Measurements from ENCODE around the gene RALGPS1. TPM values are rescaled to one million over a fixed set of nuclear protein-coding genes. Genes with fewer than 3 reads are reported as not detected.

The RALGPS1 gene
- total and polyA plus RNA-seq, 2 of the 13 experiments (the other 11 are each of a cell fraction or from before 2014, with no cell fraction given), result 3.7 to 6.5 TPM

DNA sequence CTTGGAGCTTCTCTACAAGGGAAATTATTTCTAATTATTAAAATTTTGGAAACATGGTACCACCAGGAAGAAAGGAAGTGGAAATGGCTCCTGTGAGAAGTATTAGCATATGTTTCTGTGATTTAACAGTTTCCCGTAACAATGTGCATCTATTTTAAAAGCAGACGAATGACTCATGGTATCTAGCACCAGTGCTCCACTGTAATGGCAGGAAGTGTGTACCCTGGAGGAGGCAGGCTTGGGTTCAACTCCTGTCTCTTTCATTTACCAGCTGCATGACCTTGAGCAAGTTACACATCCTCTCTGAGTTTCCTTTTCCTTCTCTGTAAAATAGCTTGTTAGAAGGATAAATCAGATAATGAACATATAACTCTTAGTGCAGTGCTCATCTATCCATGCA is 248.8 kb downstream of the RALGPS1 start (continued):
- no peak for TF ChIP-seq ZBTB43 (CRISPR knock-in tag; conservative IDR thresholded peaks at IDR 0.05)
- TF ChIP-seq, protein P1, sequence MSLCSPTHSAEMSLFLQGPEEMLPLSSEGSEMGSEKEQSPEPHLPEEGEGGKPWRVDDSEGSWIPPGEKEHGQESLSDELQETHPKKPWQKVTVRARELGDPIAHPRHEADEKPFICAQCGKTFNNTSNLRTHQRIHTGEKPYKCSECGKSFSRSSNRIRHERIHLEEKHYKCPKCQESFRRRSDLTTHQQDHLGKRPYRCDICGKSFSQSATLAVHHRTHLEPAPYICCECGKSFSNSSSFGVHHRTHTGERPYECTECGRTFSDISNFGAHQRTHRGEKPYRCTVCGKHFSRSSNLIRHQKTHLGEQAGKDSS (CRISPR knock-in tag; IDR thresholded peaks at IDR 0.05; ENCODE audit: borderline replicate concordance, low read depth), result peak; percentile 76
- TF ChIP-seq ZNF232 (CRISPR knock-in tag; IDR thresholded peaks at IDR 0.05; ENCODE audit: borderline replicate concordance), result no peak
- TF ChIP-seq ZNF230 (CRISPR knock-in tag; IDR thresholded peaks at IDR 0.05), result no peak
- TF ChIP-seq TAF1 (CRISPR knock-in tag; IDR thresholded peaks at IDR 0.05), result no peak
- TF ChIP-seq, protein P2, sequence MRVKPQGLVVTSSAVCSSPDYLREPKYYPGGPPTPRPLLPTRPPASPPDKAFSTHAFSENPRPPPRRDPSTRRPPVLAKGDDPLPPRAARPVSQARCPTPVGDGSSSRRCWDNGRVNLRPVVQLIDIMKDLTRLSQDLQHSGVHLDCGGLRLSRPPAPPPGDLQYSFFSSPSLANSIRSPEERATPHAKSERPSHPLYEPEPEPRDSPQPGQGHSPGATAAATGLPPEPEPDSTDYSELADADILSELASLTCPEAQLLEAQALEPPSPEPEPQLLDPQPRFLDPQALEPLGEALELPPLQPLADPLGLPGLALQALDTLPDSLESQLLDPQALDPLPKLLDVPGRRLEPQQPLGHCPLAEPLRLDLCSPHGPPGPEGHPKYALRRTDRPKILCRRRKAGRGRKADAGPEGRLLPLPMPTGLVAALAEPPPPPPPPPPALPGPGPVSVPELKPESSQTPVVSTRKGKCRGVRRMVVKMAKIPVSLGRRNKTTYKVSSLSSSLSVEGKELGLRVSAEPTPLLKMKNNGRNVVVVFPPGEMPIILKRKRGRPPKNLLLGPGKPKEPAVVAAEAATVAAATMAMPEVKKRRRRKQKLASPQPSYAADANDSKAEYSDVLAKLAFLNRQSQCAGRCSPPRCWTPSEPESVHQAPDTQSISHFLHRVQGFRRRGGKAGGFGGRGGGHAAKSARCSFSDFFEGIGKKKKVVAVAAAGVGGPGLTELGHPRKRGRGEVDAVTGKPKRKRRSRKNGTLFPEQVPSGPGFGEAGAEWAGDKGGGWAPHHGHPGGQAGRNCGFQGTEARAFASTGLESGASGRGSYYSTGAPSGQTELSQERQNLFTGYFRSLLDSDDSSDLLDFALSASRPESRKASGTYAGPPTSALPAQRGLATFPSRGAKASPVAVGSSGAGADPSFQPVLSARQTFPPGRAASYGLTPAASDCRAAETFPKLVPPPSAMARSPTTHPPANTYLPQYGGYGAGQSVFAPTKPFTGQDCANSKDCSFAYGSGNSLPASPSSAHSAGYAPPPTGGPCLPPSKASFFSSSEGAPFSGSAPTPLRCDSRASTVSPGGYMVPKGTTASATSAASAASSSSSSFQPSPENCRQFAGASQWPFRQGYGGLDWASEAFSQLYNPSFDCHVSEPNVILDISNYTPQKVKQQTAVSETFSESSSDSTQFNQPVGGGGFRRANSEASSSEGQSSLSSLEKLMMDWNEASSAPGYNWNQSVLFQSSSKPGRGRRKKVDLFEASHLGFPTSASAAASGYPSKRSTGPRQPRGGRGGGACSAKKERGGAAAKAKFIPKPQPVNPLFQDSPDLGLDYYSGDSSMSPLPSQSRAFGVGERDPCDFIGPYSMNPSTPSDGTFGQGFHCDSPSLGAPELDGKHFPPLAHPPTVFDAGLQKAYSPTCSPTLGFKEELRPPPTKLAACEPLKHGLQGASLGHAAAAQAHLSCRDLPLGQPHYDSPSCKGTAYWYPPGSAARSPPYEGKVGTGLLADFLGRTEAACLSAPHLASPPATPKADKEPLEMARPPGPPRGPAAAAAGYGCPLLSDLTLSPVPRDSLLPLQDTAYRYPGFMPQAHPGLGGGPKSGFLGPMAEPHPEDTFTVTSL (CRISPR knock-in tag; IDR thresholded peaks at IDR 0.05; ENCODE audit: borderline replicate concordance), result peak; percentile 36; the same call in 1 of the 2 replicates
- TF ChIP-seq ZNF639 (CRISPR knock-in tag; conservative IDR thresholded peaks at IDR 0.05), result no peak
- no peak for TF ChIP-seq ZFP90 (CRISPR knock-in tag; IDR thresholded peaks at IDR 0.05; ENCODE audit: borderline replicate concordance)
- no peak for TF ChIP-seq PHF5A (CRISPR knock-in tag; IDR thresholded peaks at IDR 0.05; ENCODE audit: low read depth, unreplicated experiment)
- TF ChIP-seq SP1 (IDR thresholded peaks at IDR 0.05), result no peak
- no peak for TF ChIP-seq SP1 (CRISPR knock-in tag; IDR thresholded peaks at IDR 0.05)
- TF ChIP-seq, protein P3, sequence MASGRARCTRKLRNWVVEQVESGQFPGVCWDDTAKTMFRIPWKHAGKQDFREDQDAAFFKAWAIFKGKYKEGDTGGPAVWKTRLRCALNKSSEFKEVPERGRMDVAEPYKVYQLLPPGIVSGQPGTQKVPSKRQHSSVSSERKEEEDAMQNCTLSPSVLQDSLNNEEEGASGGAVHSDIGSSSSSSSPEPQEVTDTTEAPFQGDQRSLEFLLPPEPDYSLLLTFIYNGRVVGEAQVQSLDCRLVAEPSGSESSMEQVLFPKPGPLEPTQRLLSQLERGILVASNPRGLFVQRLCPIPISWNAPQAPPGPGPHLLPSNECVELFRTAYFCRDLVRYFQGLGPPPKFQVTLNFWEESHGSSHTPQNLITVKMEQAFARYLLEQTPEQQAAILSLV (CRISPR knock-in tag; IDR thresholded peaks at IDR 0.05; ENCODE audit: borderline replicate concordance), result no peak
- no peak for TF ChIP-seq BCL6 (CRISPR knock-in tag; IDR thresholded peaks at IDR 0.05)
- no peak for TF ChIP-seq PAWR (CRISPR knock-in tag; IDR thresholded peaks at IDR 0.05; ENCODE audit: borderline replicate concordance)
- no peak for TF ChIP-seq ZZZ3 (CRISPR knock-in tag; IDR thresholded peaks at IDR 0.05; ENCODE audit: borderline replicate concordance)
- TF ChIP-seq HMGA1 (CRISPR knock-in tag; conservative IDR thresholded peaks at IDR 0.05), result no peak
- no peak for TF ChIP-seq ISX (CRISPR knock-in tag; conservative IDR thresholded peaks at IDR 0.05)
- no peak for TF ChIP-seq ZNF784 (CRISPR knock-in tag; IDR thresholded peaks at IDR 0.05; ENCODE audit: borderline replicate concordance)
- no peak for TF ChIP-seq RXRA (CRISPR knock-in tag; IDR thresholded peaks at IDR 0.05)
- TF ChIP-seq PHF8 (CRISPR knock-in tag; IDR thresholded peaks at IDR 0.05), result no peak
- no peak for TF ChIP-seq ZNF382 (CRISPR knock-in tag; IDR thresholded peaks at IDR 0.05; ENCODE audit: borderline replicate concordance)

All from HepG2 (cell line).